GM12872 (cell line): ENCODE results near the gene RFTN1.

Experiments used
- TF ChIP-seq, protein P1 (sequence below): IDR thresholded peaks from 3 replicates; pipeline ENCODE4 v1.5.1; 2011; ENCODE audit warnings: low read depth, mild to moderate bottlenecking, low read length, moderate library complexity; ENCODE audit not compliant: insufficient read depth

The RFTN1 gene

DNA sequence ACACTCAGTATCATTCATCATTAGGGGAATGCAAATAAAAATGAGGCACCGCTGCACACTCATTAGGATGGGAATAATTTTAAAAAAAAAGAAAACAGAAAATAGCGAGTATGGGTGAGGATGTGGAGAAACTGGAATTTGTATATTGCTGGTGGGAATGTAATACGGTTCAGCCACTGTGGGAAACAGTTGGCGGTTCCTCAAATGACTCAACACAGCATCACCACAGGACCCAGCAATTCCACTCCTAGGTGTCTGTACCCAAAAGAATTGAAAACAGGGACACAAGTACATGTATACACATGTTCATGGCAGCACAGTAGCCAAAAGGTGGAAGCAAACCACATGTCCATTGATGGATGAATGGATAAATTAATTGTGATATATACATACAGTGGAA is 35.2 kb upstream of the RFTN1 start:
- TF ChIP-seq, protein P1, sequence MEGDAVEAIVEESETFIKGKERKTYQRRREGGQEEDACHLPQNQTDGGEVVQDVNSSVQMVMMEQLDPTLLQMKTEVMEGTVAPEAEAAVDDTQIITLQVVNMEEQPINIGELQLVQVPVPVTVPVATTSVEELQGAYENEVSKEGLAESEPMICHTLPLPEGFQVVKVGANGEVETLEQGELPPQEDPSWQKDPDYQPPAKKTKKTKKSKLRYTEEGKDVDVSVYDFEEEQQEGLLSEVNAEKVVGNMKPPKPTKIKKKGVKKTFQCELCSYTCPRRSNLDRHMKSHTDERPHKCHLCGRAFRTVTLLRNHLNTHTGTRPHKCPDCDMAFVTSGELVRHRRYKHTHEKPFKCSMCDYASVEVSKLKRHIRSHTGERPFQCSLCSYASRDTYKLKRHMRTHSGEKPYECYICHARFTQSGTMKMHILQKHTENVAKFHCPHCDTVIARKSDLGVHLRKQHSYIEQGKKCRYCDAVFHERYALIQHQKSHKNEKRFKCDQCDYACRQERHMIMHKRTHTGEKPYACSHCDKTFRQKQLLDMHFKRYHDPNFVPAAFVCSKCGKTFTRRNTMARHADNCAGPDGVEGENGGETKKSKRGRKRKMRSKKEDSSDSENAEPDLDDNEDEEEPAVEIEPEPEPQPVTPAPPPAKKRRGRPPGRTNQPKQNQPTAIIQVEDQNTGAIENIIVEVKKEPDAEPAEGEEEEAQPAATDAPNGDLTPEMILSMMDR: no peak

DNA sequence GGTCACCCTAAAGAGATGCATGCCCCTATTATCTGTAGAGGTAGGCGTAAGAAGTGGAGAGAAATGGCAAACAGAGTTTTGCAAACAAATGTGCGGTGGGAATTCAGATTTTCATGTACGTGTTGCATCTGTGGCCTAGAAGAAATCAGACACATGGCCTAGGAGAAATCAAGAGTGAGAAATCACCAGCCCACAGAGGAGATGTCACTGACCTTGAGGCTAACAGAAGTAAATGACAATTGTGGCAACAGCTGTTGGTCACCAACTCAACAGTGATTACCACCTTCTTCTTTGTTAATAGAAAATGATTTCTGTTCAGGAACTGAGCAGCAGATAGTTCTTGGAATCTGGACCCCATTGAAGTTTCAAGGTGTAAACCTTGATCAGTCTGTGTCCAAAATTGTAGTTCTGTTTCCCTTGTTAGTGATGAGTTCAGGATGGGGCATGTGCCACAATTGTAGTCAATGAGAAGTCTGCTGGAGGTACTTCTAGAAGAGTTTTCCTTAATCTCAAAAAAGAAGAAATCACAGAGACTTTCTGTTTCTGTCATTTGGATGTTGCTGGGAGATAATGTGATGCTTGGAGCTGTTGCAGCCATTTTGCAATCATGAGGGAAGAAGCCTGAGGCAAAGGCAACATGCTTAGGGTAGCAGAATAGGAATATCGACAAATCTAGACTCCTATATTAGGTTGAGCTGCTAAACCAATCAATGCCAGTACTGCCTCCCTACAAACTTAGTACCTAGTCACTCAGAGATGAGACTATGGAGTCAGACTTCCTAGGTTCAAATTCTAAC is 34.3 kb upstream of the RFTN1 start:
- TF ChIP-seq, protein P1: no peak

DNA sequence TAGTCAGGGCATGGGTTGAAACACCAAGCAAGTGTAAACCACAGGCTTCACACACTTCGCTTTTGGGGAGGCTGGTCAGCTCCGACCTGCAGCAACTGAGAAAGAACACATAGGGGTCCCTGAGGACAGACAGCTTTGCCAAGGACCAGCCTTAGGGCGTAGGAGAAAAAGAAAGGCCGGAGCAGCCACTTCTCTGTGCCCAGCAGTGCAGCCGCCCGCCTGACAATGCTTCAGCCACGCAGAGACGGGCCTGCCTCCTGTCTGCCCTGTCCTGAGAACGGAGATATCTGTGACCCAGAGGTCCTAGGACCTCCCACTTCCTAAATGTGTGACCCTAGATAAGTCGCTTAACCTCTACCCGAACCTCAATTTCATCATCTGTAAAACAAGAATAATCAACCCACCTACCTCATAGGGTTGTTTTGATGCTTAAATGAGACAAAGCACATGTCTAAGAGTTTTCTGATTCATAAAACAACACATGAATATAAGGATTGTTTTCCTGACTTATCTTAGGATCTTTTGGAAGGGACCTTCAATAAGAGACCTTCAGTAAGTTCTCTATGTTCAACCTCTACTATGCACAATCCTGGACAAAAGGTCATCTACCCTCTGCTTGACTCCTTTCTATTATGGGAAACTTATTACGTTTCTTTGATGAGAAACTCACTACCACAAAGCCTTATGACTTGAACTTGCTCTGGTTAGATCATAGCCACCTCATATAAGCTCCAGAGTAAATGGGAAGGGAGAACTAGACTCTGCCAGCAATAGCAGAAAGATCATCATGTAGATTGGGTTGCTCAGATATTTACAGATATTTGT is 32.9 kb upstream of the RFTN1 start:
- TF ChIP-seq, protein P1: no peak

DNA sequence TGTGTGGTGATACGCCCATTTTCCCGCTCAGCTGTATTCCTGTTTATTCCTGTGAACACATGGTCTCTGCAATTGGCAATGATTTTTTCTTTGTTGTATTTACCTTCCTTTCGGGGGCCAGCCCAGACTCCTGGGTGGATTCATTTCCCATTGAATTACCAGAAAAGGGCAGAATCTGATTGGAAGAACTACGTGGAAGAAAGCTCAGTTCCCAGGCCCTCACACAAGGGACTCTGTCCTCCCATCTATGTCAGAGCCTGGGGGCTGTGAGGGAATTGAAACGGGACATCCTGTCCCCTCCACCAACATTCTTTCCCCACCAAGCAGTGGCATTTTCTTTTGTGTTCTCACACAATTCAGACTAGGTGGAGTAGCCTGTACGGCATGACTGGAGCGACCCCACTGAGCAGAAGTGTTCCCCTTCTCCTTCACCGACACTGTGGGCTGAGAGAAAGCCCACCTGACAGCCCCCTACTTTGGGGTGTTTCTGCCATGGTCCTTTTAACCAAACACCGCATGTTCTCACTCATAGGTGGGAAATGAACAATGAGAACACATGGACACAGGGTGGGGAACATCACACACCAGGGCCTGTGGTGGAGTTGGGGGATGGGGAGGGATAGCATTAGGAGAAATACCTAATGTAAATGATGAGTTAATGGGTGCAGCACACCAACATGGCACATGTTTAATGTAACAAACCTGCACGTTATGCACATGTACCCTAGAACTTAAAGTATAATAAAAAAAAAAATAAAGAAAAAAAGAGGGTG is 32.1 kb upstream of the RFTN1 start:
- TF ChIP-seq, protein P1: no peak

DNA sequence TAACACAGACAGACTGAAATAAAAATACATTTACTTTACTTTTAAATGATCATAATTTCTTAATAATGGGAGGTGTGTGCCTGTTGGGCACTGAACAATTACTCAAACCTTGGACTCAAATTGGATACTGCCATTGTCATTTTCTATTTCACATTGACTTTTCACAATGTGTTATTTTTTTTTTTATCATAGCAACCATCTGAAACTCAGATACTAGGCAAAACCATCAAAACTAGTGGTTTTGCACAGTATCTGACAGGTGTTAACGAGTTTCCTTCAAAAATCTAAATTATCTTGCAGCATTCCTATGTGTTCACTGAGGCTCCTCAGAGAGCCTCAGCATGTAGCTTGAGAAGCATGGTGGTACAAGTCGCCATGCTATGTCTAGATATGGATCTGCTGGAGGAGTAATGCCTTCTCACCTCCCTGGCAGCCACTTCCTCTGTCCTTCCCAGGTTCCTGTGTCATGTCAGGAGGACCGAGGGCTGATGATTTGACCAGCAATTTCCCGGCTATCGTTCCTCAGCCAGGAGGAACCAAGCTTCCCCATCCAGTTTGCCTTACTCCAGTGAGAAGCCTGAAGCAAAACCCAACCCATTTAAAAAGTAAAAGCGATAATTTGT is 29.9 kb upstream of the RFTN1 start:
- TF ChIP-seq, protein P1: no peak

DNA sequence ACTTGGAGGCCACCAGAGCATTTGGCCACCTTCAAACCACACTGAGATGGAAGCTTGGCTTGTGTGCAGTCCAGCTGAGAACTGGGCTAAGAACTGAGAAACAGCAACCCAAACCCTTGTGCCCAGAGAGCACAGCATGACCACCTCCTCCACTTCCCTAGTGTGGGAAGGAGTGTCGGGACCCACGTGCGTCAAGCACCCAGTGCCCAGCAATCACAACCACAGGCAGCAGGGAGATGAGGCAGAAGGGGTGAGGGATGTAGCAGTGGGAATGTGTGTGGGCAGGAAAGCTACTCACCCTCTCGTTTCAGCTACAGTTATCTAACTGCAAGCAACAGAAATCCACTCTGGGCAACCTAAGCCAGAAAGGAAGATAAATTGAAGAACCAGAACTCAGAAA is 25.0 kb upstream of the RFTN1 start:
- TF ChIP-seq, protein P1: no peak
